Right lobe of liver (tissue), 6 donors: ENCODE data around the gene PASK. TPM values are rescaled to one million over a fixed set of nuclear protein-coding genes. Genes with fewer than 3 reads are reported as not detected.
A peak's percentile ranks its signal among the peaks of the same experiment; 100 is the strongest.

Experiments
- ATAC-seq, 4 donors: fragments of 200-7000 bp; cut with Tn5 transposase; one replicate each; pipeline ENCODE4 v1.9.1; 2020; ENCODE audit warnings: mild to moderate bottlenecking in 4 of 4, moderate library complexity in 4 of 4
- DNase-seq, 3 donors: peaks; one replicate each; pipeline ENCODE4 v3.0.0-alpha.2; 2020
- H3K27ac ChIP-seq, 3 donors: fragments of 200-600 bp; one replicate each; pipeline ENCODE4 v1.8.0; 2022
- H3K27me3 ChIP-seq, 2 donors: fragments of 200-600 bp; one replicate each; pipeline ENCODE4 v1.8.0; 2022
- H3K36me3 ChIP-seq, 4 donors: fragments of 200-600 bp; sonication (generic) in 1 of 4; one replicate each; pipeline versions ENCODE4 v1.5.1 to v1.8.0; 2017 to 2022; ENCODE audit warnings: control low read depth in 1 of 4
- H3K4me1 ChIP-seq, 4 donors: fragments of 200-600 bp; sonication (generic) in 1 of 4; one replicate each; pipeline versions ENCODE4 v1.5.1 to v1.8.0; 2017 to 2022; ENCODE audit warnings: control low read depth in 1 of 4
- H3K4me3 ChIP-seq, 3 donors: fragments of 200-600 bp; one replicate each; pipeline ENCODE4 v1.8.0; 2022
- H3K9me3 ChIP-seq, 4 donors: fragments of 200-600 bp; sonication (generic) in 1 of 4; one replicate each; pipeline versions ENCODE4 v1.5.1 to v1.8.0; 2017 to 2022; ENCODE audit warnings: control low read depth in 1 of 4
- POLR2A ChIP-seq: fragments of 450-650 bp; IDR thresholded peaks from one replicate; pipeline ENCODE4 v1.6.1; 2017; ENCODE audit warnings: antibody characterized with exemption, mild to moderate bottlenecking
- WGBS: methylation state at CpG from one replicate; pipeline ENCODE4 v1.1.6; 2018; ENCODE audit warnings: low coverage, low lambda C conversion rate; ENCODE audit not compliant: insufficient coverage; ENCODE audit errors: missing lambda C conversion rate; 5-methylcytosine and 5-hydroxymethylcytosine counted together
- intact Hi-C, 2 donors: fragments of 100-400 bp; cut with DNase I; formaldehyde crosslinking; loops; one replicate each; pipeline versions ENCODE4 v1.11.2 to v1.14.1; 2022
- total RNA-seq, 6 experiments: library from RNA; depleted of rRNA in 2 of 6; stranded (reverse); fragments of >200 nt in 2 of 6; fragmentation: NEBNext Ultra II Directional in 3 of 6; extraction: Animal tissue kit (Norgen Biotek cat#: 25700) in 3 of 6; gene quantifications; one replicate each; pipeline versions ENCODE4 v1.1.0 to v1.2.4, GENCODE V29; 2016 to 2023
- TF ChIP-seq, protein P1 (sequence below), 4 donors: fragments of 200-600 bp in 3 of 4; fragments of 450-650 bp in 1 of 4; IDR thresholded peaks; one replicate each; pipeline versions ENCODE4 v1.5.1 to v1.8.0; 2016 to 2022; ENCODE audit warnings: antibody characterized with exemption in 4 of 4, mild to moderate bottlenecking in 2 of 4
- donor health status: DM: no; HTN: yes; CAD: no.
- donor health status: DM: no; HTN: no; CAD: no.
- donor health status: DM: no; HTN: no; CAD: no.
- donor health status: DM: no; HTN: yes; CAD: no.
- donor health status: DM: no; HTN: yes; CAD: no.

The PASK gene
- total RNA-seq, 6 experiments from 2014 or later, result 2.0 to 4.2 (median 3.4) TPM

DNA sequence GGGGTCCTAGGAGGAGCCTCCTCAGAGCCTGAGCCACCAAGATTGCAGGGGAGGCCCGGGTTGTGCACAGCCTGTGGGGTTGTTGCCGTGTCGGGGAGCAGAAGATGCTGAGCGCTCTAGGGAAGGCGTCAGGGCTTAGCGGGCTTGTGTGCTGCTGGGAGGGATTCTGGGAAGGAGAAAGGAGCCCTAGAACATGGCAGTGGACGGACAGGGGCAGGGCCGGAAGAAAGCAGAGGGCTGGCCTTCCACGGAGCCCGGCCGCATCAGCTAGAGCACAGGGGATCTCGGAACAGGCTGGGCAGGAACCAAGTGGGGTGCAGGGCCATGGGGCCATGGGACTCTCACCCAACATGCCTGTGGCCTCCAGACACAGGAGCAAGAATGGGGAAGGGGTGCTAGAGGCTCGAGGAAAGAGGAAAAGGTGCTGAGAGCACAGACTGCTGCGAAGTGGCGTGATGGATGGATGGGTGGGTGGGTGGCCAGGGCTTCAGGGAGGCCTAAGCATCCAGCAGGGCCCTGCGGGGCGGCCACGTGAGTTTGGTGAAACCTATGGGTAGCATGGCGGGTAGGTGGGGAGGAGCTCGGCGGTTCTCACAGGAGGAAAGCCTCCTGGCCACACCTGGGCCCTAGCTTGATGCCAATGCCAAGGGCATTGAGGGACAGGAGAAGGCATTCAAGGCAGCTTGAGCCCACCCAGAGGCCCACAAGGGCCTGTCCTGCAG lies 82.9 kb downstream of the PASK start:
- no peaks in the 10 kb centered on the region for H3K4me1 ChIP-seq
- 88% methylated on average over 7 of the region's 21 CpGs for WGBS
- intact Hi-C loops, result no loop called here

DNA sequence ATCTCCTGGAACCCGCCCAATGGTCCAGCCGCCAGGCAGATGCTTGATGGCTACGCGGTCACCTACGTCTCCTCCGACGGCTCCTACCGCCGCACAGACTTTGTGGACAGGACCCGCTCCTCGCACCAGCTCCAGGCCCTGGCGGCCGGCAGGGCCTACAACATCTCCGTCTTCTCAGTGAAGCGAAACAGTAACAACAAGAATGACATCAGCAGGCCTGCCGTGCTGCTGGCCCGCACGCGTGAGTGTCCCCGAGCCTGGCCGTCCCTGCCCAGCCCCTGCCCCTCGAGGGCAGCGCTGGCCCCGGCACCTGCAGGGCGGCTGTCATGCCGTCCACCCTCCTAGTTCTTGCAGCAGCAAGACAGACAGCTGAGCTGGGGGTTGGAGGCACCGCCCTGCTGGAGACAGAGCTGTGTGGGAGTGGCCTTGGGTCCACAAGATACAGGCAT lies 83.9 kb downstream of the PASK start:
- no peaks in the 10 kb centered on the region for H3K9me3 ChIP-seq
- no peaks in the 10 kb centered on the region for H3K4me1 ChIP-seq
- 90% methylated on average over 11 of the region's 27 CpGs for WGBS
- no peak overlapping the region for H3K27ac ChIP-seq
- TF ChIP-seq, protein P1, sequence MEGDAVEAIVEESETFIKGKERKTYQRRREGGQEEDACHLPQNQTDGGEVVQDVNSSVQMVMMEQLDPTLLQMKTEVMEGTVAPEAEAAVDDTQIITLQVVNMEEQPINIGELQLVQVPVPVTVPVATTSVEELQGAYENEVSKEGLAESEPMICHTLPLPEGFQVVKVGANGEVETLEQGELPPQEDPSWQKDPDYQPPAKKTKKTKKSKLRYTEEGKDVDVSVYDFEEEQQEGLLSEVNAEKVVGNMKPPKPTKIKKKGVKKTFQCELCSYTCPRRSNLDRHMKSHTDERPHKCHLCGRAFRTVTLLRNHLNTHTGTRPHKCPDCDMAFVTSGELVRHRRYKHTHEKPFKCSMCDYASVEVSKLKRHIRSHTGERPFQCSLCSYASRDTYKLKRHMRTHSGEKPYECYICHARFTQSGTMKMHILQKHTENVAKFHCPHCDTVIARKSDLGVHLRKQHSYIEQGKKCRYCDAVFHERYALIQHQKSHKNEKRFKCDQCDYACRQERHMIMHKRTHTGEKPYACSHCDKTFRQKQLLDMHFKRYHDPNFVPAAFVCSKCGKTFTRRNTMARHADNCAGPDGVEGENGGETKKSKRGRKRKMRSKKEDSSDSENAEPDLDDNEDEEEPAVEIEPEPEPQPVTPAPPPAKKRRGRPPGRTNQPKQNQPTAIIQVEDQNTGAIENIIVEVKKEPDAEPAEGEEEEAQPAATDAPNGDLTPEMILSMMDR (IDR thresholded peaks at IDR 0.05), result no peak
- no peak for TF ChIP-seq POLR2A
- no peaks in the 10 kb centered on the region for H3K27me3 ChIP-seq
- H3K4me3 ChIP-seq, result no peak overlapping the region
- DNase-seq (no peak), ATAC-seq (no peak)
- intact Hi-C loops, result no loop called here
- H3K36me3 ChIP-seq, result peaks cover 0 to 32% (median 2%) of the 10 kb centered on the region in 4 donors

More for the DNA sequence above, 82.9 kb downstream of the PASK start:
- TF ChIP-seq, protein P1 (IDR thresholded peaks at IDR 0.05), result no peak
- no peak for TF ChIP-seq POLR2A
- Histone ChIP-seq H3K27ac (no peak overlapping the region), H3K9me3 (no peaks in the 10 kb centered on the region), H3K4me3 (no peak overlapping the region), H3K27me3 (no peaks in the 10 kb centered on the region), H3K36me3 (peaks cover 0 to 41% (median 2%) of the 10 kb centered on the region in 4 donors)
- DNase-seq (no peak), ATAC-seq (no peak)

DNA sequence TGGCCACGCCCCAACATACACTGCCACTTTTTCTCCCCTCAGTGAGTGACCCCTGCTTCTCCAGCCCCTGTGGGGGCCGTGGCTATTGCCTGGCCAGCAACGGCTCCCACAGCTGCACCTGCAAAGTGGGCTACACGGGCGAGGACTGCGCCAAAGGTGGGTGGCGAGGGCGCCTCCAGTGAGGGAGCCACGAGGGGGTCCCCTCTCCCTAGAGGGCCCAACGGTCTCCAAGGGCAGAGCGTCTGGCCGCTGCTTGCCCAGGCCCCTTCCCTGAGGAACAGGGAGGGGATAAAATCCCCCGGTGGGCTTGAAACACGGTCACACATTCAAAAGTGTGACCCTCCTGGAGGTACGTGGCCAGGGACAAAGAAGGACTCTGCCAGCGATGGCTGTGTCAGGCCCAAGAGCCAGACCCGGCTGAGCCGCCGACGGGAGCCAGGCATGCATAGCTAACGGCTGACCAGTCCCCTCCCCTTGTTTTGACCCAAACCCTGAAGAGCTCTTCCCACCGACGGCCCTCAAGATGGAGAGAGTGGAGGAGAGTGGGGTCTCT lies 84.4 kb downstream of the PASK start:
- no peaks in the 10 kb centered on the region for H3K9me3 ChIP-seq
- H3K4me3 ChIP-seq, result no peak overlapping the region
- no peaks in the 10 kb centered on the region for H3K4me1 ChIP-seq
- WGBS, result no CpG with 5 or more reads among the region's 23 CpGs
- no peak for DNase-seq
- ATAC-seq, result no peak
- no peak overlapping the region for H3K27ac ChIP-seq
- H3K27me3 ChIP-seq, result no peaks in the 10 kb centered on the region
- intact Hi-C loops, result no loop called here
- no peak for TF ChIP-seq POLR2A
- TF ChIP-seq, protein P1 (IDR thresholded peaks at IDR 0.05), result no peak
- H3K36me3 ChIP-seq, result peaks cover 0 to 27% (median 2%) of the 10 kb centered on the region in 4 donors

DNA sequence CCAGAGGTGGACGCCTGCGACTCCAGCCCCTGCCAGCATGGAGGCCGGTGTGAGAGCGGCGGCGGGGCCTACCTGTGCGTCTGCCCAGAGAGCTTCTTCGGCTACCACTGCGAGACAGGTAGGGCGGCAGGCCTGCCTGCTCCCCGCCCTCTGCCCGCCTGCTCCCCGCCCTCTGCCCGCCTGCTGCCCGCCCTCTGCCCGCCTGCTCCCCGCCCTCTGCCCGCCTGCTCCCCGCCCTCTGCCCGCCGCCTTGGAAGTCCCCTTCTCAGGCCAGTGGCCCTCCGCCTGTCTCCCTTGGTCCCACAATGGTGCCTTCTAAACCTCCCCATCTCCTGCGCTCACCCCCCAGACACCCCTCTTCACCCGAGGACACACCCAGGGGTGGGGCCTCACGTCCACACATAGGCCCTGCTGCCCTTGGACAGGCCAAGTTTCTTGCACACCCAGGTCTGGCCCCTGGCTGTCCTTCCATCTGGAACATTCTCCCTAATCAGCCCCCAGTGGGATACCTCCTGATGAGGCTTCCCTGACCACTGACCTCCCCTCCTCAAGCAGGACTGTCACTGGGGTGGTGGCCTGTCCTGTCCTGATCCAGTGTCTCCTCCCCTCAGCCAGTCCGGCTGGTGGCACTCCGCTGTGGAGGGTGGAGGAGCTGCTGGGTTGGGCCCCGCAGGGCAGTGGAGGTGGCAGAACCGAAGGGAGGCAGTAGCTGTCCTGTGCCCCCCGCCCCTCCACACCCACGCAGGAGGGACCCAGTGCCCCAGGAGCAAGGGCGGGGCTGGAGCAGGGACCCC lies 85.1 kb downstream of the PASK start:
- no peak overlapping the region for H3K27ac ChIP-seq
- no peak for TF ChIP-seq POLR2A
- TF ChIP-seq, protein P1 (IDR thresholded peaks at IDR 0.05), result no peak
- WGBS, result 65% methylated on average over 11 of the region's 32 CpGs
- intact Hi-C loops, result no loop called here
- no peak overlapping the region for H3K4me3 ChIP-seq
- H3K27me3 ChIP-seq, result no peaks in the 10 kb centered on the region
- no peaks in the 10 kb centered on the region for H3K4me1 ChIP-seq
- H3K9me3 ChIP-seq, result no peaks in the 10 kb centered on the region
- ATAC-seq (peak; percentile 32 to 51 (median 48)), DNase-seq (peak in 1 of 3 donors; percentile 54)
- H3K36me3 ChIP-seq, result peaks cover 0 to 20% (median under 1%) of the 10 kb centered on the region in 4 donors
